Peyer's patch (tissue), 4 donors: ENCODE results near the gene SLC38A6.

Experiments used
- POLR2A ChIP-seq, 2 donors: fragments of 450-650 bp; IDR thresholded peaks; one replicate each; pipeline ENCODE4 v1.5.1; 2017; ENCODE audit warnings: antibody characterized with exemption in 2 of 2, mild to moderate bottlenecking in 2 of 2, moderate library complexity in 2 of 2
- TF ChIP-seq, protein P1 (sequence below), 6 experiments: fragments of 450-650 bp in 4 of 6; fragments of 200-600 bp in 2 of 6; sonication (generic) in 1 of 6; IDR thresholded peaks; one replicate each; pipeline ENCODE4 v1.5.1; 2017 to 2019; ENCODE audit warnings: antibody characterized with exemption in 6 of 6, mild to moderate bottlenecking in 3 of 6, moderate library complexity in 1 of 6

- TF ChIP-seq POLR2A (IDR thresholded peaks at IDR 0.05): no peak
- TF ChIP-seq, protein P1, sequence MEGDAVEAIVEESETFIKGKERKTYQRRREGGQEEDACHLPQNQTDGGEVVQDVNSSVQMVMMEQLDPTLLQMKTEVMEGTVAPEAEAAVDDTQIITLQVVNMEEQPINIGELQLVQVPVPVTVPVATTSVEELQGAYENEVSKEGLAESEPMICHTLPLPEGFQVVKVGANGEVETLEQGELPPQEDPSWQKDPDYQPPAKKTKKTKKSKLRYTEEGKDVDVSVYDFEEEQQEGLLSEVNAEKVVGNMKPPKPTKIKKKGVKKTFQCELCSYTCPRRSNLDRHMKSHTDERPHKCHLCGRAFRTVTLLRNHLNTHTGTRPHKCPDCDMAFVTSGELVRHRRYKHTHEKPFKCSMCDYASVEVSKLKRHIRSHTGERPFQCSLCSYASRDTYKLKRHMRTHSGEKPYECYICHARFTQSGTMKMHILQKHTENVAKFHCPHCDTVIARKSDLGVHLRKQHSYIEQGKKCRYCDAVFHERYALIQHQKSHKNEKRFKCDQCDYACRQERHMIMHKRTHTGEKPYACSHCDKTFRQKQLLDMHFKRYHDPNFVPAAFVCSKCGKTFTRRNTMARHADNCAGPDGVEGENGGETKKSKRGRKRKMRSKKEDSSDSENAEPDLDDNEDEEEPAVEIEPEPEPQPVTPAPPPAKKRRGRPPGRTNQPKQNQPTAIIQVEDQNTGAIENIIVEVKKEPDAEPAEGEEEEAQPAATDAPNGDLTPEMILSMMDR (IDR thresholded peaks at IDR 0.05): no peak
Observed at GRCh38 chr14:60981633-60982455, 799 bp downstream of the SLC38A6 start.
